GM21360 (cell line): ENCODE results near the gene ALKBH8.

ENCODE experiments used
- ATAC-seq: cut with Tn5 transposase; IDR thresholded peaks from one replicate; pipeline ENCODE4 v1.9.1; 2021; ENCODE audit warnings: mild to moderate bottlenecking, moderate library complexity; ENCODE audit not compliant: unreplicated experiment

The ALKBH8 gene, protein sequence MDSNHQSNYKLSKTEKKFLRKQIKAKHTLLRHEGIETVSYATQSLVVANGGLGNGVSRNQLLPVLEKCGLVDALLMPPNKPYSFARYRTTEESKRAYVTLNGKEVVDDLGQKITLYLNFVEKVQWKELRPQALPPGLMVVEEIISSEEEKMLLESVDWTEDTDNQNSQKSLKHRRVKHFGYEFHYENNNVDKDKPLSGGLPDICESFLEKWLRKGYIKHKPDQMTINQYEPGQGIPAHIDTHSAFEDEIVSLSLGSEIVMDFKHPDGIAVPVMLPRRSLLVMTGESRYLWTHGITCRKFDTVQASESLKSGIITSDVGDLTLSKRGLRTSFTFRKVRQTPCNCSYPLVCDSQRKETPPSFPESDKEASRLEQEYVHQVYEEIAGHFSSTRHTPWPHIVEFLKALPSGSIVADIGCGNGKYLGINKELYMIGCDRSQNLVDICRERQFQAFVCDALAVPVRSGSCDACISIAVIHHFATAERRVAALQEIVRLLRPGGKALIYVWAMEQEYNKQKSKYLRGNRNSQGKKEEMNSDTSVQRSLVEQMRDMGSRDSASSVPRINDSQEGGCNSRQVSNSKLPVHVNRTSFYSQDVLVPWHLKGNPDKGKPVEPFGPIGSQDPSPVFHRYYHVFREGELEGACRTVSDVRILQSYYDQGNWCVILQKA

GRCh38 chr11:107565219-107565937 lies at the start of gene ALKBH8:
TSS of gene ALKBH8 (minus strand) at chr11:107565735. CDS start at chr11:107560893, 4,842 bp downstream.
- peak; percentile 67 for ATAC-seq

DNA sequence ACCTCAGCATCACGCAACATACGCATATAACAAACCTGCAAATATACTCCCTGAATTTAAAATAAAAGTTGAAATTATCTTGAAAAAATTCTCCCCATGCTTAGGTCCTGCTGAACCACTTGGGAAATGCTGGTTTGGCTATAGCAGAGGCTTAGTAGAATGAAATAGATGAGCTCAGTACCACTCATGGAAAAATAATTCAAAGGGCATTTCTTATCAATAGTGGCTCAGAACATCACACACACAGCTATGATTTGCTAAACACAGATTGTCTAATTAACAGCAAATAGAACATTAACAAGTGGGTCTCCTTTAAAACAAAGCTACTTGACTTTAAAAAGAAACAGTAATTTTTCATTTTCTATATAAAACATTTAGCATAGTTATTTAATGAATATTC lies 46.9 kb upstream of the ALKBH8 start:
- no peak for ATAC-seq

GRCh38 chr11:107609400-107610218 lies 44.1 kb upstream of the ALKBH8 start:
- no peak for ATAC-seq

GRCh38 chr11:107608809-107609208 lies 43.3 kb upstream of the ALKBH8 start:
- ATAC-seq = no peak

DNA sequence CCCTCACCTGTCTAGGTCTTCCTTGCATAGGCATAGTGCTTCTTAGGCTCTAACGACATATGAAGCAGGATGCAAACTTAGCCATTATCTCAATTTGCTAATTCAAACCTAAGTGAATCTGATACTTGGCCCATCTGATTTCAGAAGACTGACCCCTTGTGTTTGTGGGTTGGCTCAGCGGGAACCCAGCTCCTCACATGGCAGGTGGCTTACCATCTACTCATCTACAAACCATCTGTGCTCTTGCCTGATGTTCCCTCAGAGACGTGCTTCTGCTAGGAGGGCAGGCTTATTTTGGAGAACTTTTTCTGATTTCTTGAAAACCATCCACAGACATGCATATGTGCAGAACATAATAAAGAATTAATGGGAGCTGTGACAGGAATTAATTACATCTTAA lies 40.6 kb upstream of the ALKBH8 start:
- no peak for ATAC-seq

GRCh38 chr11:107605061-107606006 lies 39.8 kb upstream of the ALKBH8 start:
- no peak for ATAC-seq

DNA sequence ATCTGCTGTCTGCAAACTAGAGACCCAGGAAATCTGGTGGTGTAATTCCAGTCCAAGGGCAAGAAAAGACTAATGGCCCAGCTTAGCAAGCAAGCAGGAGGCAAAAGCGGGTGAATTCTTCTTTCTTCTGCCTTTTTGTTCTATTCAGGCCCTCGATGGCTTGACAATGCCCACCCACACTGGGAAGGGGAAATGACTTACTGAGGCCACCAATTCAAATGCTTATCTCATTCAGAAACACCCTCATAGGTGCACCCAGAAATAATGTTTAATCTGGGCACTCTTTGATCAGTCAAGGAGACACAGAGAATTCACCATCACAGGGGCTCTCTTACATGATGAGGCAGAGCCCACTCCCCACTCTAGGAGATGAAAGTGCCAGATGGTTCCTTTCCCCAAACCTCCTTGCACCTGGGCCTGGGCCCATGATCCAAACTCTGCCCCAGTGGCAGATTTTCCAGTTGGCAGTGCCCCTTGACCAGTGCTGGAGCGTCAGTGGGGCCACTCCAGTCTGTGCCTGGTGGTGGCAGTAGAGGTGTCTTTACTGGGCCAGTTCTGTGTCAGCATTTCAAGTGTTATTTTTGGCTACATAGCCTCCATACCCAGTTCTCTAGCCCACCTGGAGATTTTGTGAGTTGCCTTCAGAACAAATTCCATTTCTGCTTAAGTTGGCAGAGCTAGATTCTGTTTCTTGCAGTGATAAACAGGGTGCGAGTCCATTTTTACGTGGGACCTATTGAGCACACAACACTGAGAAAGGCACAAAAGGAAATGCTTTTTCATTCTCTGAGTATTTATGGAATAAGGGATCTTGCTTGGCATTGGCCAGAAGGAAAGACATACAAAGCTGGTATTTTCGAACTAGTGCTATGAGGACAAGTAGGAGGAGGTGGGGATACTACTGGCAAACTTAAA lies 32.9 kb upstream of the ALKBH8 start:
- peak; percentile 85 for ATAC-seq

- ATAC-seq = no peak
These were observed 29.2 kb upstream of the ALKBH8 start for GRCh38 chr11:107594736-107595135.

- ATAC-seq = no peak
These were observed 28.4 kb upstream of the ALKBH8 start for GRCh38 chr11:107593951-107594350.

DNA sequence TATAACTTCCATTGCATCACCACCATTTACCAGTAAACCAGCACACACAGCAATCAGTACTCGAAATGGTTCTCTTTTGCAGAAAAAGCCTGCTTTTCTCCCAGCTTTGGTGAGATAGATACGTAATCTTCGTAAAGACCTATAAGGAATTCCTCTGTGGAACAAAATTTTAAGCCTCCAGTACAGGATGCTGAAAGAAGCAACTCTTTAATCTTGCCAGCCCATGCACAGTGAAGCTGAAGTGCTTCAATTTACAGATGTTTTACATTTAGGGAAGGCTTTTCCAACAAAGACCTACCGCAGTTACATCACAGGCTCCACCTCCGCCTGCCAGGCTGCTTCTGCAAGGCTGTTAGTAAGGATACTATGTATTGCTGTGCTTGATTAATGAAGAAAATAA lies 27.3 kb upstream of the ALKBH8 start:
- no peak for ATAC-seq

GRCh38 chr11:107592231-107592590 lies 26.7 kb upstream of the ALKBH8 start:
- ATAC-seq = no peak

GRCh38 chr11:107591378-107592230 lies 26.1 kb upstream of the ALKBH8 start:
- ATAC-seq = peak; percentile 26

- peak; percentile 63 for ATAC-seq
These were observed 25.2 kb upstream of the ALKBH8 start, which contains the start of gene ELMOD1 for GRCh38 chr11:107590460-107591377. TSS of gene ELMOD1 (plus strand) at chr11:107591147. CDS start at chr11:107618190, 27,043 bp downstream.

GRCh38 chr11:107587306-107587979 lies 21.9 kb upstream of the ALKBH8 start:
- ATAC-seq = no peak

- no peak for ATAC-seq
These were observed 18.2 kb upstream of the ALKBH8 start for GRCh38 chr11:107583629-107584195.

- ATAC-seq = no peak
These were observed 15.6 kb upstream of the ALKBH8 start for GRCh38 chr11:107581147-107581546.
